Thymus (tissue), 11 donors: ENCODE measurements around the gene MAP9. TPM values are rescaled to one million over a fixed set of nuclear protein-coding genes. Genes with fewer than 3 reads are reported as not detected.
A peak's percentile ranks its signal among the peaks of the same experiment; 100 is the strongest.

Experiments used
- DNase-seq, 9 donors: peaks; one replicate each; pipeline ENCODE4 v3.0.0-alpha.2; 2013; ENCODE audit warnings: low spot score in 9 of 9, low read depth in 6 of 9, missing footprints in 1 of 9
- H3K27ac ChIP-seq, 2 donors: one replicate each; pipeline ENCODE4 v1.5.1; 2013; ENCODE audit warnings: control low read depth in 1 of 2, low read depth in 1 of 2, low read length in 1 of 2, mild to moderate bottlenecking in 1 of 2, moderate library complexity in 1 of 2
- H3K27me3 ChIP-seq, 2 donors: one replicate each; pipeline ENCODE4 v1.5.1; 2013; ENCODE audit warnings: low read length in 1 of 2; ENCODE audit not compliant: control insufficient read depth in 2 of 2, insufficient read depth in 1 of 2
- H3K36me3 ChIP-seq, 2 donors: one replicate each; pipeline ENCODE4 v1.5.1; 2013; ENCODE audit warnings: low read length in 1 of 2, mild to moderate bottlenecking in 1 of 2, moderate library complexity in 1 of 2; ENCODE audit not compliant: control insufficient read depth in 2 of 2, insufficient read depth in 2 of 2
- H3K4me1 ChIP-seq, 2 donors: one replicate each; pipeline ENCODE4 v1.5.1; 2013; ENCODE audit warnings: low read length in 2 of 2; ENCODE audit not compliant: control insufficient read depth in 2 of 2, insufficient read depth in 2 of 2
- H3K4me3 ChIP-seq, 2 donors: one replicate each; pipeline ENCODE4 v1.5.1; 2013; ENCODE audit warnings: low read length in 2 of 2, control low read depth in 1 of 2, mild to moderate bottlenecking in 1 of 2
- H3K9me3 ChIP-seq, 2 donors: one replicate each; pipeline ENCODE4 v1.5.1; 2013; ENCODE audit warnings: low read length in 1 of 2, mild to moderate bottlenecking in 1 of 2; ENCODE audit not compliant: control insufficient read depth in 2 of 2, insufficient read depth in 1 of 2
- WGBS: extraction: QIAGEN DNeasy Blood & Tissue Kit; methylation state at CpG from one replicate; pipeline ENCODE4 v1.1.7; 2013; 5-methylcytosine and 5-hydroxymethylcytosine counted together
- polyA plus RNA-seq: library from polyadenylated mRNA; stranded (reverse); fragments of 200-250 nt; gene quantifications from one replicate; pipeline ENCODE4 v1.2.3, GENCODE V29; 2013
- total RNA-seq: library from RNA; stranded (reverse); fragments of 120-200 nt; gene quantifications from one replicate; pipeline ENCODE4 v1.2.4, GENCODE V29; 2013
- donor health status: healthy.

MAP9 gene
- total and polyA plus RNA-seq, 2 donors: 2.8 to 3.1 TPM

- no peak for DNase-seq
- peaks cover 0 to 4% of the 10 kb centered on the region in 2 donors for H3K4me1 ChIP-seq
- H3K4me3 ChIP-seq: peak overlapping the region; percentile 80 to 93
- H3K27me3 ChIP-seq: no peaks in the 10 kb centered on the region
- H3K9me3 ChIP-seq: no peaks in the 10 kb centered on the region
- WGBS: 94% methylated on average over 3 of the region's 3 CpGs
- H3K36me3 ChIP-seq: no peaks in the 10 kb centered on the region
- H3K27ac ChIP-seq: no peak overlapping the region
Measured at GRCh38 chr4:155377276-155377675, 511 bp upstream of the MAP9 start.

- DNase-seq: peak in 2 of 9 donors; percentile 7 to 41
- Histone ChIP-seq H3K4me1 (no peaks in the 10 kb centered on the region), H3K9me3 (no peaks in the 10 kb centered on the region), H3K27ac (no peak overlapping the region), H3K27me3 (no peaks in the 10 kb centered on the region), H3K4me3 (no peak overlapping the region), H3K36me3 (no peaks in the 10 kb centered on the region)
- 53% methylated on average over 4 of the region's 4 CpGs for WGBS
Measured at GRCh38 chr4:155371432-155372043, 5.2 kb downstream of the MAP9 start.

DNA sequence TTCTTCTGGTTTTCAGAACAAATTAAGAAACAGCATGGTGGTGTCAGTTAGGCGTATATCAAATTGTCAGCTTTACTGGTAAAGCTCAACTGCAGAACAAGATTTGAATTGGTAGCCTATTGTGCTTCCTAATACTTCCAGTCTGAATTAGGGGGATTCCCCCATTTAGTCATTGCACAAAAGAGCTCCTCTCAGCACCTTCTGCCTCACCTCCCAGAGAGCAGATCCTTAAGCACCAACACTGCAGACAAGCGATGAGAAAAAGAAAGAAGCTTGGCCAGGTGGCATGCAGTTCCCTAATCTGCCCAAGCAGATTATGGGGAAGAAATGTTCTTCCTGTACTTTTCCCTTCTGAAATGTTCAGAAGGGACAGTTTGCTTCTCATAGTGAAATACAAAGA lies 9.2 kb downstream of the MAP9 start:
- H3K27ac ChIP-seq: no peak overlapping the region
- no peaks in the 10 kb centered on the region for H3K4me1 ChIP-seq
- no peaks in the 10 kb centered on the region for H3K9me3 ChIP-seq
- H3K36me3 ChIP-seq: no peaks in the 10 kb centered on the region
- no peak overlapping the region for H3K4me3 ChIP-seq
- H3K27me3 ChIP-seq: no peaks in the 10 kb centered on the region
- no peak for DNase-seq
- WGBS: 95% methylated on average over 2 of the region's 2 CpGs

DNA sequence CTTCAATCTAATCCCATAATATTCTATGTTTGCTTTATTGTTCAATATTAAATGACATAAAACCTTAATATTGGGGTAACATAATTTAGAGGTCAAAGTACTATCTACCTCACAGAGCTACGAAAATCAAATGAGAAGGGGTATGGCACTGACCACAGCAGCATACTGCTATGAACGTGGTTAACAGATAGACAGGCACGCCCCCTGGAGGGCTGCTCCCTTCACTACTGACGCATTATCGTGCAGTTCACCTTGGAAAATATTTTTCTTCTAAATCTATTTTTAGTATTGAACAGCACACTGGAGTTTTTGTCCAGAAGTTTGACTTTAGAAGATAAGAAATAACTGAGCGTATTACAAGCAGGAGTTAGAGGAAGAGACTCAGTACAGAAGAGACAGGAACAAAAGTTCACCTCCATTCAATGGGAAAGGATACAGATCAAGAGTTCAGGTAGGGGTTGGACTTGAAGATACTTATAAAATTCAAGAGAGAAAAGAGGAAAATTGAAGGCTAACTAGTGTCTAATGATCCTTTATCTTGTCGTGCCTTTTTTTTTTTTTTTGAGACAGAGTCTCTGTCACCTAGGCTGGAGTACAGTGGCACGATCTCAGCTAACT lies 22.7 kb downstream of the MAP9 start:
- H3K4me3 ChIP-seq: no peak overlapping the region
- DNase-seq: peak in 7 of 9 donors; percentile 2 to 52 (median 19)
- no peaks in the 10 kb centered on the region for H3K36me3 ChIP-seq
- H3K27ac ChIP-seq: no peak overlapping the region
- no peaks in the 10 kb centered on the region for H3K9me3 ChIP-seq
- 71% methylated on average over 8 of the region's 8 CpGs for WGBS
- H3K4me1 ChIP-seq: no peaks in the 10 kb centered on the region
- H3K27me3 ChIP-seq: no peaks in the 10 kb centered on the region

- H3K4me3 ChIP-seq: no peak overlapping the region
- H3K27ac ChIP-seq: no peak overlapping the region
- 82% methylated on average over 1 of the region's 1 CpG for WGBS
- no peaks in the 10 kb centered on the region for H3K36me3 ChIP-seq
- peaks cover 0 to 1% of the 10 kb centered on the region in 2 donors for H3K9me3 ChIP-seq
- H3K27me3 ChIP-seq: no peaks in the 10 kb centered on the region
- DNase-seq: no peak
- H3K4me1 ChIP-seq: no peaks in the 10 kb centered on the region
Measured at GRCh38 chr4:155342142-155342541, 34.6 kb downstream of the MAP9 start.

DNA sequence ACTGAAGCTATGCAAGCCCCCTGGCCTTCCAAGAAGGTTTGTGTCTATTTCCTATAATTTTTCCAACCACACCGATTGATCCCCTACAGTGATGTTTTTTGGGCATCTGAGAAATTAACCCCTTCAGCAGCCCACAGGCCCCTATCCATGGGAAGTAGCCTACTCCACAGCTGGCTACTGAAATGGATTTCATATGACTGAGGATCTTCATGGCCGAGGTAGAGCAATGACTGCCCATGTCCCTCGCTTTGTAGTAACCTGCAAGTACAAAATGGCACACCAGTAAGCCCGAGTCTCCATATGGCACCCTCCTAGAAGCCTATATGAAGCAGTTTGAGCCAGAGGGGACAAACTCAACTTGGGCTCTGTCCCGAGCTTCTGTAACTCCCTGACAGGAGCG lies 36.8 kb downstream of the MAP9 start:
- no peaks in the 10 kb centered on the region for H3K4me1 ChIP-seq
- H3K4me3 ChIP-seq: no peak overlapping the region
- no peak overlapping the region for H3K27ac ChIP-seq
- H3K27me3 ChIP-seq: no peaks in the 10 kb centered on the region
- peaks cover 0 to 1% of the 10 kb centered on the region in 2 donors for H3K9me3 ChIP-seq
- no peak for DNase-seq
- WGBS: 93% methylated on average over 6 of the region's 6 CpGs
- H3K36me3 ChIP-seq: no peaks in the 10 kb centered on the region

GRCh38 chr4:155339588-155339987 lies 37.2 kb downstream of the MAP9 start:
- 81% methylated on average over 6 of the region's 6 CpGs for WGBS
- H3K27ac ChIP-seq: no peak overlapping the region
- no peak overlapping the region for H3K4me3 ChIP-seq
- H3K36me3 ChIP-seq: no peaks in the 10 kb centered on the region
- no peaks in the 10 kb centered on the region for H3K4me1 ChIP-seq
- no peak for DNase-seq
- peaks cover 0 to 1% of the 10 kb centered on the region in 2 donors for H3K9me3 ChIP-seq
- no peaks in the 10 kb centered on the region for H3K27me3 ChIP-seq

GRCh38 chr4:155338196-155338595 lies 38.6 kb downstream of the MAP9 start:
- H3K9me3 ChIP-seq: peaks cover 0 to 1% of the 10 kb centered on the region in 2 donors
- no peaks in the 10 kb centered on the region for H3K36me3 ChIP-seq
- no peaks in the 10 kb centered on the region for H3K27me3 ChIP-seq
- H3K4me1 ChIP-seq: no peaks in the 10 kb centered on the region
- no peak overlapping the region for H3K4me3 ChIP-seq
- 90% methylated on average over 1 of the region's 1 CpG for WGBS
- no peak overlapping the region for H3K27ac ChIP-seq
- DNase-seq: no peak

DNA sequence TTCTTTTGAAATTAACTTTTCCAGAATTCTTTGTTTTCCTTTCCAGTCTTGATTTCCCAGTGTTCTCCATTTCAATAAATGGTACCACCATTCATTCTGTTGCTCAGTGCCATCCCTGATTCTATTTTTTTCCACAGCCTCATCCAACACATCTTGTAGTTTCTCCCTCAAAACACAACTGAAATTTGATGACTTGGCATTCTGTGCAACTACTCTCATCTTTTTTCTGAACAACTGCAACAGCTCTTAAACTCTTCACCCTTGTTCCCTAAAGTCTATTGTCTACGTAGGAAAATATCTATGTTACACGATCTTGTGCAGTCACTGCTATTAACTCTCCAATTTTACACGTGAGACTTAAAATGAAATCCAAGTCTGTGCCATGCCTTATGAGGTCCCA lies 40.5 kb downstream of the MAP9 start:
- Histone ChIP-seq H3K9me3 (peaks cover 0 to 1% of the 10 kb centered on the region in 2 donors), H3K27me3 (no peaks in the 10 kb centered on the region), H3K36me3 (no peaks in the 10 kb centered on the region), H3K27ac (no peak overlapping the region), H3K4me3 (no peak overlapping the region), H3K4me1 (no peaks in the 10 kb centered on the region)
- DNase-seq: no peak
- WGBS: 97% methylated on average over 3 of the region's 3 CpGs
